Measurements from ENCODE around the gene PPP4R2. TPM values are rescaled to one million over a fixed set of nuclear protein-coding genes. Genes with fewer than 3 reads are reported as not detected.
A peak's percentile ranks its signal among the peaks of the same experiment; 100 is the strongest.

The PPP4R2 gene
- total RNA-seq, 1 donor from 2014 or later, result 105 TPM

- H3K27ac Mint-ChIP-seq (ENCODE audit: unreplicated experiment), result no peak overlapping the region
- no peaks in the 10 kb centered on the region for H3K9me3 Mint-ChIP-seq
- no peaks in the 10 kb centered on the region for H3K27me3 Mint-ChIP-seq (ENCODE audit: low read depth)
- TF ChIP-seq CTCF (conservative IDR thresholded peaks at IDR 0.05), result peak; percentile 97
- H3K36me3 Mint-ChIP-seq (ENCODE audit: low read depth), result no peaks in the 10 kb centered on the region
- H3K4me3 Mint-ChIP-seq, result no peak overlapping the region
- H3K4me1 Mint-ChIP-seq, result peaks cover 10% of the 10 kb centered on the region
- DNase-seq (ENCODE audit: low read depth, low spot score), result peak; percentile 94
Observed at GRCh38 chr3:73100741-73101559, 104.3 kb downstream of the PPP4R2 start.

GRCh38 chr3:73101881-73102280 lies 105.3 kb downstream of the PPP4R2 start:
- no peaks in the 10 kb centered on the region for H3K9me3 Mint-ChIP-seq
- H3K4me3 Mint-ChIP-seq, result no peak overlapping the region
- no peaks in the 10 kb centered on the region for H3K36me3 Mint-ChIP-seq (ENCODE audit: low read depth)
- no peak overlapping the region for H3K27ac Mint-ChIP-seq (ENCODE audit: unreplicated experiment)
- peaks cover 10% of the 10 kb centered on the region for H3K4me1 Mint-ChIP-seq
- no peaks in the 10 kb centered on the region for H3K27me3 Mint-ChIP-seq (ENCODE audit: low read depth)
- no peak for TF ChIP-seq CTCF (conservative IDR thresholded peaks at IDR 0.05)
- DNase-seq (ENCODE audit: low read depth, low spot score), result no peak

- no peak overlapping the region for H3K4me3 Mint-ChIP-seq
- no peak for TF ChIP-seq CTCF (conservative IDR thresholded peaks at IDR 0.05)
- H3K36me3 Mint-ChIP-seq (ENCODE audit: low read depth), result no peaks in the 10 kb centered on the region
- no peaks in the 10 kb centered on the region for H3K9me3 Mint-ChIP-seq
- DNase-seq (ENCODE audit: low read depth, low spot score), result no peak
- no peak overlapping the region for H3K27ac Mint-ChIP-seq (ENCODE audit: unreplicated experiment)
- no peaks in the 10 kb centered on the region for H3K4me1 Mint-ChIP-seq
- H3K27me3 Mint-ChIP-seq (ENCODE audit: low read depth), result no peaks in the 10 kb centered on the region
Observed at GRCh38 chr3:73107215-73107614, 110.6 kb downstream of the PPP4R2 start.

GRCh38 chr3:73107676-73108187 lies 111.1 kb downstream of the PPP4R2 start:
- no peaks in the 10 kb centered on the region for H3K4me1 Mint-ChIP-seq
- no peaks in the 10 kb centered on the region for H3K36me3 Mint-ChIP-seq (ENCODE audit: low read depth)
- H3K27me3 Mint-ChIP-seq (ENCODE audit: low read depth), result no peaks in the 10 kb centered on the region
- no peak overlapping the region for H3K4me3 Mint-ChIP-seq
- no peaks in the 10 kb centered on the region for H3K9me3 Mint-ChIP-seq
- DNase-seq (ENCODE audit: low read depth, low spot score), result no peak
- no peak for TF ChIP-seq CTCF (conservative IDR thresholded peaks at IDR 0.05)
- no peak overlapping the region for H3K27ac Mint-ChIP-seq (ENCODE audit: unreplicated experiment)

GRCh38 chr3:73108750-73109149 lies 112.1 kb downstream of the PPP4R2 start:
- DNase-seq (ENCODE audit: low read depth, low spot score), result no peak
- no peak for TF ChIP-seq CTCF (conservative IDR thresholded peaks at IDR 0.05)
- Mint-ChIP-seq H3K4me1 (no peaks in the 10 kb centered on the region), H3K27me3 (ENCODE audit: low read depth) (no peaks in the 10 kb centered on the region), H3K27ac (ENCODE audit: unreplicated experiment) (no peak overlapping the region), H3K4me3 (no peak overlapping the region), H3K9me3 (no peaks in the 10 kb centered on the region), H3K36me3 (ENCODE audit: low read depth) (no peaks in the 10 kb centered on the region)

All from neural crest cell (in vitro differentiated cells).